Common myeloid progenitor, CD34-positive (primary cell): Measurements from ENCODE around the gene DZIP1.

Source experiments
- CTCF ChIA-PET: fragments of 350-600 bp; sonication (Branson Sonifier 250); formaldehyde crosslinking; loops from one replicate; lab custom pipeline; 2021; ENCODE audit warnings: antibody characterized with exemption; lab: Charles Lee
- POLR2A ChIA-PET: fragments of 350-600 bp; sonication (Branson Sonifier 250); formaldehyde crosslinking; loops from one replicate; lab custom pipeline; 2021; ENCODE audit warnings: antibody characterized with exemption; lab: Charles Lee
- DNase-seq, 3 donors: peaks; one replicate each; pipeline versions ENCODE4 v3.0.0 to v3.0.0-alpha.2; 2013
- H3K27ac ChIP-seq, 2 experiments: 1 replicate in 1 of 2; 2 replicates in 1 of 2; pipeline ENCODE4 v1.7.0; 2013; ENCODE audit warnings: inconsistent platforms in 2 of 2, low read length in 2 of 2, mild to moderate bottlenecking in 2 of 2, low read depth in 1 of 2, moderate library complexity in 1 of 2; ENCODE audit not compliant: severe bottlenecking in 2 of 2, insufficient read depth in 1 of 2, poor library complexity in 1 of 2
- H3K27me3 ChIP-seq, 5 experiments: replicated peaks in 2 of 5; 1 replicate in 3 of 5; 2 replicates in 2 of 5; pipeline versions ENCODE4 v1.6.1 to v1.7.0; 2013; ENCODE audit warnings: low read length in 4 of 5, mild to moderate bottlenecking in 2 of 5, moderate library complexity in 2 of 5, inconsistent platforms in 1 of 5; ENCODE audit not compliant: insufficient read depth in 5 of 5, control insufficient read depth in 4 of 5
- H3K36me3 ChIP-seq, 4 experiments: 1 replicate in 2 of 4; 2 replicates in 2 of 4; pipeline versions ENCODE4 v1.6.1 to v1.7.0; 2013; ENCODE audit warnings: low read length in 3 of 4, control low read depth in 1 of 4, mild to moderate bottlenecking in 1 of 4; ENCODE audit not compliant: control insufficient read depth in 4 of 4, insufficient read depth in 4 of 4
- H3K4me1 ChIP-seq, 4 experiments: 1 replicate in 3 of 4; 2 replicates in 1 of 4; pipeline versions ENCODE4 v1.6.1 to v1.7.1; 2013; ENCODE audit warnings: low read length in 3 of 4, mild to moderate bottlenecking in 3 of 4, control low read depth in 1 of 4, inconsistent platforms in 1 of 4, moderate library complexity in 1 of 4; ENCODE audit not compliant: control insufficient read depth in 4 of 4, insufficient read depth in 4 of 4; ENCODE audit errors: control extremely low read depth in 1 of 4
- H3K4me3 ChIP-seq, 7 experiments: 1 replicate in 4 of 7; 2 replicates in 3 of 7; pipeline versions ENCODE4 v1.5.1 to v1.7.0; 2013; ENCODE audit warnings: mild to moderate bottlenecking in 7 of 7, low read length in 6 of 7, moderate library complexity in 6 of 7, inconsistent platforms in 2 of 7, low read depth in 2 of 7, control low read depth in 1 of 7; ENCODE audit not compliant: insufficient read depth in 4 of 7, control insufficient read depth in 1 of 7; ENCODE audit errors: extremely low read depth in 1 of 7
- H3K9me3 ChIP-seq, 5 experiments: 1 replicate in 4 of 5; 2 replicates in 1 of 5; pipeline versions ENCODE4 v1.6.1 to v1.7.1; 2013; ENCODE audit warnings: low read length in 4 of 5, mild to moderate bottlenecking in 2 of 5, inconsistent platforms in 1 of 5, low read depth in 1 of 5, moderate library complexity in 1 of 5; ENCODE audit not compliant: control insufficient read depth in 4 of 5, insufficient read depth in 2 of 5; ENCODE audit errors: control extremely low read depth in 1 of 5
- WGBS: methylation state at CpG from one replicate; pipeline ENCODE4 v1.1.5; 2013; ENCODE audit not compliant: insufficient coverage; 5-methylcytosine and 5-hydroxymethylcytosine counted together

Gene DZIP1

GRCh38 chr13:95588134-95588533, 56.4 kb downstream of the DZIP1 start:
- ChIA-PET CTCF (no interaction called here), POLR2A (no interaction called here)

DNA sequence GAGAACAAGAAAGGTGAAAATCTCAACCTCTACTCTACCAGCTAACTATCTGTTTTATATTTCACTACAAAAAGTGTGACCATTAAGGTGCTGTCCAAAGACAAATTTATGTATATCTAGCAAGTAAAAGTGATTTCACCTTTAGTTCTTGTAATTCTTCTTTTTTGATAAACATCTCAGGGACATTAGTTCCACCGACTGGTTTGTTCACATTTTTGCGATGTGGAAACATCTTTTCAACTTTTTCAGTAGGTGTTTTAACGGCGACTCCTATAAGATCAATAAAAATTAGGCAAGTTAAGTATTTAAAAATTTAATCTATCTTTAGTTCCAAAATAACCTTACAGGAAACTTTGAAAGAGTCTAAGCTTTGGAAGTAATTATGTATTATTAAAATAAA, 58.6 kb downstream of the DZIP1 start:
- WGBS = no CpG with 5 or more reads among the region's 4 CpGs
- ChIA-PET POLR2A (interaction anchor here (0.6 kb wide), 1 partner anchor 403 kb away, joined by 5 read pairs; no protein-coding TSS in a partner anchor), CTCF (interaction anchor here (1.0 to 1.1 kb wide), 2 partner anchors 72 to 397 kb away, joined by 3 read pairs; no protein-coding TSS in a partner anchor)
- H3K27ac ChIP-seq = no peak overlapping the region
- H3K36me3 ChIP-seq = no peaks in the 10 kb centered on the region
- no peaks in the 10 kb centered on the region for H3K27me3 ChIP-seq
- H3K4me1 ChIP-seq = no peaks in the 10 kb centered on the region
- no peaks in the 10 kb centered on the region for H3K9me3 ChIP-seq
- H3K4me3 ChIP-seq = no peak overlapping the region
- DNase-seq = no peak

More at GRCh38 chr13:95588134-95588533, 56.4 kb downstream of the DZIP1 start:
- Histone ChIP-seq H3K27me3 (no peaks in the 10 kb centered on the region), H3K27ac (no peak overlapping the region), H3K9me3 (no peaks in the 10 kb centered on the region), H3K36me3 (no peaks in the 10 kb centered on the region), H3K4me1 (no peaks in the 10 kb centered on the region), H3K4me3 (no peak overlapping the region)
- no peak for DNase-seq
- no CpG with 5 or more reads among the region's 3 CpGs for WGBS

DNA sequence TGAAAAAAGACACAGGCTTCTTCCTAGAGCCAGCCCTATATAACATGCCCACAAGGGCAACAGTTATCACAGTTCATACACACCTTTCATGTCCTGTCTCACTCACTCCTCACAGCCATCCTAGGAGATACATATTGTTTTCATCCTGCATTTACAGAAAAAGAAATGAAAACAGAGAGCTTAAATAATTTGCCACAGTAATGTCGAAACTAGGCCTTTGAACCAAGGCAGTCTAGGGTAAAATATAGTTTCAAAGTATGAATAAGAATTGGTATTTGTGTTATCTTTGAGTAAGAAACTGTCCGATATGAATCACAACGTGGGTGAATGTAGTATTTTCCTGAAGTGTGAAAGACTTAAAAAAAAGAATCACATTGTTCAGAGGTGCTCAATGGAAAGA, 65.2 kb downstream of the DZIP1 start:
- POLR2A ChIA-PET = no interaction called here
- WGBS = 93% methylated on average over 2 of the region's 3 CpGs

GRCh38 chr13:95573221-95573620, 71.3 kb downstream of the DZIP1 start:
- Histone ChIP-seq H3K4me3 (no peak overlapping the region), H3K27me3 (no peaks in the 10 kb centered on the region), H3K36me3 (peaks cover 0 to 46% (median 3%) of the 10 kb centered on the region in 4 experiments), H3K9me3 (no peaks in the 10 kb centered on the region), H3K27ac (no peak overlapping the region), H3K4me1 (no peaks in the 10 kb centered on the region)
- ChIA-PET CTCF (interaction anchor here (0.7 kb wide), 1 partner anchor 9 kb away, joined by 3 read pairs; no protein-coding TSS in a partner anchor), POLR2A (no interaction called here)
- DNase-seq = no peak
- 100% methylated on average over 4 of the region's 4 CpGs for WGBS

More for the DNA sequence above, 65.2 kb downstream of the DZIP1 start:
- Histone ChIP-seq H3K4me3 (no peak overlapping the region), H3K36me3 (peaks cover 0 to 24% (median 2%) of the 10 kb centered on the region in 4 experiments), H3K4me1 (no peaks in the 10 kb centered on the region), H3K27me3 (no peaks in the 10 kb centered on the region), H3K27ac (no peak overlapping the region), H3K9me3 (no peaks in the 10 kb centered on the region)
- CTCF ChIA-PET = no interaction called here
- DNase-seq = no peak

DNA sequence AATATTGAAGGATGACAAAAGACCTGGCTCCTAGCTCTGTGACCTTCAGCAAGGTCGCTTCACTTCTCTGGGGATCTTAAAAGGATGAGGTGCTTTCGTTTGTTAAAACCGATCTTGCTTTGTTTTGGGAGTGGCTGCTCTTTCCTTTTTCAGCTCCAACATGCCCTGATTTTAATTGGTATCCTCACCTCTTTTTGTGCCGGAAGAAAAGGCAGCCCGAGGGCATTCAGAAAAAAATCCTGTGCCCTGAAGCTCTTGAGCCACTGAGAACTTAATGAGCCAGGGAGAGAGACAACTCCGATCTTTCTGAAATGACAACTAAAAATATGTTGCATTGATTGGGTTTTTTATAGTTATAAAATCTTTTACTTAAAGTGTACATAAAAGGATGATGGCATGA, 72.6 kb downstream of the DZIP1 start:
- ChIA-PET CTCF (interaction anchor here (0.6 to 1.0 kb wide), 2 partner anchors 51 to 261 kb away, joined by 3 read pairs; no protein-coding TSS in a partner anchor), POLR2A (no interaction called here)
- no peaks in the 10 kb centered on the region for H3K9me3 ChIP-seq
- H3K27me3 ChIP-seq = no peaks in the 10 kb centered on the region
- H3K36me3 ChIP-seq = peaks cover 0 to 46% (median 1%) of the 10 kb centered on the region in 4 experiments
- no peaks in the 10 kb centered on the region for H3K4me1 ChIP-seq
- no peak for DNase-seq
- H3K4me3 ChIP-seq = no peak overlapping the region
- no peak overlapping the region for H3K27ac ChIP-seq
- WGBS = 96% methylated on average over 5 of the region's 6 CpGs

- H3K4me1 ChIP-seq = peaks cover 0 to 2% (median 0%) of the 10 kb centered on the region in 4 experiments
- H3K9me3 ChIP-seq = no peaks in the 10 kb centered on the region
- DNase-seq = no peak
- H3K4me3 ChIP-seq = no peak overlapping the region
- WGBS = 100% methylated on average over 2 of the region's 5 CpGs
- CTCF ChIA-PET = no interaction called here
- no peak overlapping the region for H3K27ac ChIP-seq
- POLR2A ChIA-PET = no interaction called here
- H3K36me3 ChIP-seq = peaks cover 0 to 37% (median 1%) of the 10 kb centered on the region in 4 experiments
- H3K27me3 ChIP-seq = no peaks in the 10 kb centered on the region
These were observed 74.5 kb downstream of the DZIP1 start for GRCh38 chr13:95570016-95570415.

DNA sequence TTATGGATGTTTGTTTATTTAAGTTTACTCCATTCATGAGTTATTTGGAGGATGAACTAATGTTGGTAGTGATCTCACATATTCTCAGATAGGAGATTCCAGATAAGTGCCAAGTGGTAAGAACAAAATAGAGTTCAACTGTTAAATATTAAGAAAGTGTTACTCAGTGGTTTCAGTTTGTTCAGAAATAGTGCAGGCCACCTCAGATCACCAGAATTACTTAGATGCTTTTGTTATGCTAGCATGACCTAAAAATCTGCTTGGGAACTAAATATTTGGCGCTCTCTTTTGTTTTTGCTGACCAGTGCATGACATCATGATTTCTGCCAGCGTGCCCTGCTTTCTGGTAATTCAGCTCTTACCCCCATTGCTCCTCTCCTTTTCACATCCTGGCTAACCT, 76.4 kb downstream of the DZIP1 start:
- DNase-seq = no peak
- ChIA-PET CTCF (no interaction called here), POLR2A (no interaction called here)
- Histone ChIP-seq H3K9me3 (no peaks in the 10 kb centered on the region), H3K36me3 (peaks cover 0 to 34% (median 0%) of the 10 kb centered on the region in 4 experiments), H3K27ac (no peak overlapping the region), H3K4me1 (peaks cover 0 to 10% (median 4%) of the 10 kb centered on the region in 4 experiments), H3K4me3 (no peak overlapping the region), H3K27me3 (no peaks in the 10 kb centered on the region)
- WGBS = 100% methylated on average over 2 of the region's 2 CpGs
